SK-N-SH treated with all-trans-retinoic acid at 6 μM for 48 hours (cell line): ENCODE measurements around the gene SESN2.

ENCODE experiments used
- ATAC-seq: fragments of 200-7000 bp; cut with Tn5 transposase; 3 replicates; pipeline ENCODE4 v1.9.1; 2020; ENCODE audit warnings: mild to moderate bottlenecking, moderate library complexity
- ARNTL ChIP-seq: fragments of 450-650 bp; formaldehyde crosslinking; IDR thresholded peaks from 2 replicates; pipeline ENCODE4 v1.5.0; 2020; ENCODE audit warnings: low read depth, mild to moderate bottlenecking, moderate library complexity, borderline replicate concordance
- BACH2 ChIP-seq: fragments of 250-450 bp; sonication (Bioruptor Pico); IDR thresholded peaks from 2 replicates; pipeline ENCODE4 v1.9.0; 2021; ENCODE audit warnings: mild to moderate bottlenecking, borderline replicate concordance
- CSDC2 ChIP-seq: fragments of 250-450 bp; sonication (Bioruptor Pico); IDR thresholded peaks from 2 replicates; pipeline ENCODE4 v1.5.0; 2020; ENCODE audit warnings: mild to moderate bottlenecking, moderate library complexity
- ESRRG ChIP-seq: fragments of 250-450 bp; sonication (Bioruptor Pico); IDR thresholded peaks from 2 replicates; pipeline ENCODE4 v1.6.1; 2021; ENCODE audit warnings: mild to moderate bottlenecking
- GLIS3 ChIP-seq: fragments of 250-450 bp; sonication (Bioruptor Pico); IDR thresholded peaks from 2 replicates; pipeline ENCODE4 v1.5.0; 2020; ENCODE audit warnings: mild to moderate bottlenecking, moderate library complexity
- OSR1 ChIP-seq: fragments of 250-450 bp; sonication (Bioruptor Pico); IDR thresholded peaks from 2 replicates; pipeline ENCODE4 v1.8.0; 2022; ENCODE audit warnings: moderate library complexity, mild to moderate bottlenecking, inconsistent platforms
- PPARA ChIP-seq: fragments of 250-450 bp; sonication (Bioruptor Pico); IDR thresholded peaks from 2 replicates; pipeline ENCODE4 v1.5.0; 2020; ENCODE audit warnings: mild to moderate bottlenecking, borderline replicate concordance
- RARB ChIP-seq: fragments of 250-450 bp; sonication (Bioruptor Pico); IDR thresholded peaks from 2 replicates; pipeline ENCODE4 v1.8.0; 2021; ENCODE audit warnings: mild to moderate bottlenecking, moderate library complexity
- SNAI2 ChIP-seq: fragments of 250-450 bp; sonication (Bioruptor Pico); IDR thresholded peaks from 2 replicates; pipeline ENCODE4 v1.5.0; 2020; ENCODE audit warnings: mild to moderate bottlenecking, moderate library complexity
- TCF4 ChIP-seq: fragments of 250-450 bp; sonication (Bioruptor Pico); IDR thresholded peaks from 2 replicates; pipeline ENCODE4 v1.8.0; 2021; ENCODE audit warnings: mild to moderate bottlenecking, moderate library complexity, borderline replicate concordance
- TOX ChIP-seq: fragments of 250-450 bp; sonication (Bioruptor Pico); IDR thresholded peaks from 2 replicates; pipeline ENCODE4 v1.8.0; 2021; ENCODE audit warnings: mild to moderate bottlenecking, moderate library complexity, borderline replicate concordance
- ZC3H10 ChIP-seq: fragments of 250-450 bp; sonication (Bioruptor Pico); IDR thresholded peaks from 2 replicates; pipeline ENCODE4 v1.5.1; 2021; ENCODE audit warnings: mild to moderate bottlenecking, moderate library complexity
- ZFP3 ChIP-seq: fragments of 250-450 bp; sonication (Bioruptor Pico); IDR thresholded peaks from 2 replicates; pipeline ENCODE4 v1.5.0; 2020; ENCODE audit warnings: mild to moderate bottlenecking, moderate library complexity
- ZFP30 ChIP-seq: fragments of 450-650 bp; formaldehyde crosslinking; IDR thresholded peaks from 2 replicates; pipeline ENCODE4 v1.5.0; 2022; ENCODE audit warnings: mild to moderate bottlenecking, moderate library complexity
- ZNF565 ChIP-seq: fragments of 450-650 bp; formaldehyde crosslinking; conservative IDR thresholded peaks from 2 replicates; pipeline ENCODE4 v1.5.0; 2020; ENCODE audit warnings: low read depth, mild to moderate bottlenecking, moderate library complexity
- ZNF70 ChIP-seq: fragments of 450-650 bp; formaldehyde crosslinking; IDR thresholded peaks from 2 replicates; pipeline ENCODE4 v1.5.0; 2020; ENCODE audit warnings: mild to moderate bottlenecking, moderate library complexity
- ZNF8 ChIP-seq: fragments of 450-650 bp; formaldehyde crosslinking; IDR thresholded peaks from 2 replicates; pipeline ENCODE4 v1.5.0; 2020; ENCODE audit warnings: mild to moderate bottlenecking, moderate library complexity
- TF ChIP-seq, protein P1 (sequence below): fragments of 250-450 bp; sonication (Bioruptor Pico); IDR thresholded peaks from 2 replicates; pipeline ENCODE4 v1.8.0; 2020; ENCODE audit warnings: mild to moderate bottlenecking, moderate library complexity, borderline replicate concordance
- TF ChIP-seq, protein P2 (sequence below): fragments of 250-450 bp; sonication (Bioruptor Pico); IDR thresholded peaks from 2 replicates; pipeline ENCODE4 v1.8.0; 2021; ENCODE audit warnings: low read depth, mild to moderate bottlenecking, moderate library complexity, borderline replicate concordance
- TF ChIP-seq, protein P3 (sequence below): fragments of 250-450 bp; sonication (Bioruptor Pico); IDR thresholded peaks from 2 replicates; pipeline ENCODE4 v1.5.1; 2021; ENCODE audit warnings: mild to moderate bottlenecking, moderate library complexity
- TF ChIP-seq, protein P4 (sequence below): fragments of 250-450 bp; sonication (Bioruptor Pico); IDR thresholded peaks from 2 replicates; pipeline ENCODE4 v1.5.1; 2020; ENCODE audit warnings: low read depth, mild to moderate bottlenecking, moderate library complexity
- TF ChIP-seq, protein P5 (sequence below): fragments of 250-450 bp; sonication (Bioruptor Pico); IDR thresholded peaks from 2 replicates; pipeline ENCODE4 v1.5.0; 2020; ENCODE audit warnings: mild to moderate bottlenecking, moderate library complexity

The SESN2 gene

DNA sequence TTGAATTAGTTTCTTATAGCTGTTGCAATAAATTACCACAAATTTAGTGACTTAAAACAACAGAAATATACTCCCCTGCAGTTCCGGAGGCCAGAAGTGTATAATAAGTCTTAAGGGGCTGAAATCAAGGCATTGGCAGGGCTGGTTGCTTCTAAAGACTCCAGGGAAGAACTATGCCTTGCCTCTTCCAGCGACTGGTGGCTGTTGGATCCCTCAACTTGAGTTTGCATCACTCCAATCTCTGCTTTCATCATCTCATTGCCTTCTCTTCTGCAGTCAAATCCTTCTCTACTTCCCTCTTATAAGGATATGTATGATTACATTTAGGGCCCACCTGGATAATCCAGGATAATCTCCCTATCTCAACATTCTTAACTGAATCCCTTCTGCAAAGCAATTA is 50.4 kb downstream of the SESN2 start:
- TF ChIP-seq RARB (CRISPR knock-in tag) (no peak), ZFP3 (CRISPR knock-in tag) (no peak), TCF4 (CRISPR knock-in tag) (no peak), ZC3H10 (CRISPR knock-in tag) (no peak), SNAI2 (CRISPR knock-in tag) (no peak), PPARA (CRISPR knock-in tag) (no peak), GLIS3 (no peak), ZNF70 (CRISPR knock-in tag) (no peak), BACH2 (no peak), ESRRG (CRISPR knock-in tag) (no peak), TOX (no peak), ZFP30 (no peak), ARNTL (CRISPR knock-in tag) (no peak), ZNF565 (CRISPR knock-in tag) (no peak), CSDC2 (CRISPR knock-in tag) (no peak)
- TF ChIP-seq, protein P1, sequence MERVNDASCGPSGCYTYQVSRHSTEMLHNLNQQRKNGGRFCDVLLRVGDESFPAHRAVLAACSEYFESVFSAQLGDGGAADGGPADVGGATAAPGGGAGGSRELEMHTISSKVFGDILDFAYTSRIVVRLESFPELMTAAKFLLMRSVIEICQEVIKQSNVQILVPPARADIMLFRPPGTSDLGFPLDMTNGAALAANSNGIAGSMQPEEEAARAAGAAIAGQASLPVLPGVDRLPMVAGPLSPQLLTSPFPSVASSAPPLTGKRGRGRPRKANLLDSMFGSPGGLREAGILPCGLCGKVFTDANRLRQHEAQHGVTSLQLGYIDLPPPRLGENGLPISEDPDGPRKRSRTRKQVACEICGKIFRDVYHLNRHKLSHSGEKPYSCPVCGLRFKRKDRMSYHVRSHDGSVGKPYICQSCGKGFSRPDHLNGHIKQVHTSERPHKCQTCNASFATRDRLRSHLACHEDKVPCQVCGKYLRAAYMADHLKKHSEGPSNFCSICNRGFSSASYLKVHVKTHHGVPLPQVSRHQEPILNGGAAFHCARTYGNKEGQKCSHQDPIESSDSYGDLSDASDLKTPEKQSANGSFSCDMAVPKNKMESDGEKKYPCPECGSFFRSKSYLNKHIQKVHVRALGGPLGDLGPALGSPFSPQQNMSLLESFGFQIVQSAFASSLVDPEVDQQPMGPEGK (CRISPR knock-in tag): no peak
- TF ChIP-seq, protein P2, sequence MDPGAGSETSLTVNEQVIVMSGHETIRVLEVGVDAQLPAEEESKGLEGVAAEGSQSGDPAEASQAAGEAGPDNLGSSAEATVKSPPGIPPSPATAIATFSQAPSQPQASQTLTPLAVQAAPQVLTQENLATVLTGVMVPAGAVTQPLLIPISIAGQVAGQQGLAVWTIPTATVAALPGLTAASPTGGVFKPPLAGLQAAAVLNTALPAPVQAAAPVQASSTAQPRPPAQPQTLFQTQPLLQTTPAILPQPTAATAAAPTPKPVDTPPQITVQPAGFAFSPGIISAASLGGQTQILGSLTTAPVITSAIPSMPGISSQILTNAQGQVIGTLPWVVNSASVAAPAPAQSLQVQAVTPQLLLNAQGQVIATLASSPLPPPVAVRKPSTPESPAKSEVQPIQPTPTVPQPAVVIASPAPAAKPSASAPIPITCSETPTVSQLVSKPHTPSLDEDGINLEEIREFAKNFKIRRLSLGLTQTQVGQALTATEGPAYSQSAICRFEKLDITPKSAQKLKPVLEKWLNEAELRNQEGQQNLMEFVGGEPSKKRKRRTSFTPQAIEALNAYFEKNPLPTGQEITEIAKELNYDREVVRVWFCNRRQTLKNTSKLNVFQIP: no peak
- TF ChIP-seq, protein P3, sequence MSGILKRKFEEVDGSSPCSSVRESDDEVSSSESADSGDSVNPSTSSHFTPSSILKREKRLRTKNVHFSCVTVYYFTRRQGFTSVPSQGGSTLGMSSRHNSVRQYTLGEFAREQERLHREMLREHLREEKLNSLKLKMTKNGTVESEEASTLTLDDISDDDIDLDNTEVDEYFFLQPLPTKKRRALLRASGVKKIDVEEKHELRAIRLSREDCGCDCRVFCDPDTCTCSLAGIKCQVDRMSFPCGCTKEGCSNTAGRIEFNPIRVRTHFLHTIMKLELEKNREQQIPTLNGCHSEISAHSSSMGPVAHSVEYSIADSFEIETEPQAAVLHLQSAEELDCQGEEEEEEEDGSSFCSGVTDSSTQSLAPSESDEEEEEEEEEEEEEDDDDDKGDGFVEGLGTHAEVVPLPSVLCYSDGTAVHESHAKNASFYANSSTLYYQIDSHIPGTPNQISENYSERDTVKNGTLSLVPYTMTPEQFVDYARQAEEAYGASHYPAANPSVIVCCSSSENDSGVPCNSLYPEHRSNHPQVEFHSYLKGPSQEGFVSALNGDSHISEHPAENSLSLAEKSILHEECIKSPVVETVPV (CRISPR knock-in tag): no peak
- TF ChIP-seq, protein P4, sequence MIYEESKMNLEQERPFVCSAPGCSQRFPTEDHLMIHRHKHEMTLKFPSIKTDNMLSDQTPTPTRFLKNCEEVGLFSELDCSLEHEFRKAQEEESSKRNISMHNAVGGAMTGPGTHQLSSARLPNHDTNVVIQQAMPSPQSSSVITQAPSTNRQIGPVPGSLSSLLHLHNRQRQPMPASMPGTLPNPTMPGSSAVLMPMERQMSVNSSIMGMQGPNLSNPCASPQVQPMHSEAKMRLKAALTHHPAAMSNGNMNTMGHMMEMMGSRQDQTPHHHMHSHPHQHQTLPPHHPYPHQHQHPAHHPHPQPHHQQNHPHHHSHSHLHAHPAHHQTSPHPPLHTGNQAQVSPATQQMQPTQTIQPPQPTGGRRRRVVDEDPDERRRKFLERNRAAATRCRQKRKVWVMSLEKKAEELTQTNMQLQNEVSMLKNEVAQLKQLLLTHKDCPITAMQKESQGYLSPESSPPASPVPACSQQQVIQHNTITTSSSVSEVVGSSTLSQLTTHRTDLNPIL (CRISPR knock-in tag): no peak
- TF ChIP-seq, protein P5, sequence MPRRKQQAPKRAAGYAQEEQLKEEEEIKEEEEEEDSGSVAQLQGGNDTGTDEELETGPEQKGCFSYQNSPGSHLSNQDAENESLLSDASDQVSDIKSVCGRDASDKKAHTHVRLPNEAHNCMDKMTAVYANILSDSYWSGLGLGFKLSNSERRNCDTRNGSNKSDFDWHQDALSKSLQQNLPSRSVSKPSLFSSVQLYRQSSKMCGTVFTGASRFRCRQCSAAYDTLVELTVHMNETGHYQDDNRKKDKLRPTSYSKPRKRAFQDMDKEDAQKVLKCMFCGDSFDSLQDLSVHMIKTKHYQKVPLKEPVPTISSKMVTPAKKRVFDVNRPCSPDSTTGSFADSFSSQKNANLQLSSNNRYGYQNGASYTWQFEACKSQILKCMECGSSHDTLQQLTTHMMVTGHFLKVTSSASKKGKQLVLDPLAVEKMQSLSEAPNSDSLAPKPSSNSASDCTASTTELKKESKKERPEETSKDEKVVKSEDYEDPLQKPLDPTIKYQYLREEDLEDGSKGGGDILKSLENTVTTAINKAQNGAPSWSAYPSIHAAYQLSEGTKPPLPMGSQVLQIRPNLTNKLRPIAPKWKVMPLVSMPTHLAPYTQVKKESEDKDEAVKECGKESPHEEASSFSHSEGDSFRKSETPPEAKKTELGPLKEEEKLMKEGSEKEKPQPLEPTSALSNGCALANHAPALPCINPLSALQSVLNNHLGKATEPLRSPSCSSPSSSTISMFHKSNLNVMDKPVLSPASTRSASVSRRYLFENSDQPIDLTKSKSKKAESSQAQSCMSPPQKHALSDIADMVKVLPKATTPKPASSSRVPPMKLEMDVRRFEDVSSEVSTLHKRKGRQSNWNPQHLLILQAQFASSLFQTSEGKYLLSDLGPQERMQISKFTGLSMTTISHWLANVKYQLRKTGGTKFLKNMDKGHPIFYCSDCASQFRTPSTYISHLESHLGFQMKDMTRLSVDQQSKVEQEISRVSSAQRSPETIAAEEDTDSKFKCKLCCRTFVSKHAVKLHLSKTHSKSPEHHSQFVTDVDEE (CRISPR knock-in tag): no peak
- ATAC-seq: no peak

DNA sequence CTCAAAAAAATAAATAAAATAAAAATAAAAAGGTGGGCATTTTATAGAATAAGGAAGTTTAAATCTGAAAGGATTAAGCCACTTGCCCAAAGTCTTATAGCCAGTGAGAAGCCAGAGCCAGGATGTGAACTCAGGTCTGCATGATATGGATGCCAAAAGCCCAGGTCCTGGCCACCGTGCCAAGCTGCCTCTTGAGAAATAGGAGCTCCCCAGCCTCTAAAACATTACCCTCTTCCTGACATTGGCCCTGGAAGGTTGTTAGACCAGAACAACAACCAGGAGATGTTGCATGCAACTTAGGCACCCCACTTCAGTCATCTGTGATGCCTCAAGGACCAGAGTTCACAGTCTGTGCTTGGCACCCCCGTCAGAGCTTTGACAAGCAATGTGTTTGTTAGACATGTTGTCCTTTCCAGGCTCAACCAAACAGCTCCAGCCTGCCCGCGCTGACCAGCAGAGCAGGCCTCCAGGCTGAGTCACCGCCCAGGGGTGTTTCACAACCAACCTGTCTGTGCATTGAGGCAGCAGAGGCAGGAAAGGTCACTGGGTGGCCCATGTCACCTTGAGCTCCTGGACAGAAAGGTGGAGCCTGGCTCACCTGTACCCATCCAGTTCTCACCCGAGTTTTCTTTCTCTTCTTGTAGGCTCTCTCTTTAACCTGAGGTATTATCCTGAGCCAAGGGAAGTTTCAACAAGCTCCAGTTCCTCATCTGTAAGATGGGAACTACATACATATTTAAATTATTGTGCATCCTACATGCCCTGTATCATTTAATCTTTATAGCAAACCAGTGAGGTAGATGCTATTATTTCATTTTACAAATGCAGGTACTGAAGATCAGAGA is 54.6 kb downstream of the SESN2 start:
- ATAC-seq: peak; percentile 72
- TF ChIP-seq ZFP3 (CRISPR knock-in tag) (no peak), RARB (CRISPR knock-in tag) (no peak), ZFP30 (no peak), ZNF8 (CRISPR knock-in tag) (no peak), ZC3H10 (CRISPR knock-in tag) (no peak), ESRRG (CRISPR knock-in tag) (no peak), ZNF565 (CRISPR knock-in tag) (no peak), ARNTL (CRISPR knock-in tag) (no peak), BACH2 (no peak), ZNF70 (CRISPR knock-in tag) (no peak), OSR1 (CRISPR knock-in tag) (no peak), SNAI2 (CRISPR knock-in tag) (no peak), TOX (no peak), CSDC2 (CRISPR knock-in tag) (no peak)
- TF ChIP-seq, protein P1 (CRISPR knock-in tag): no peak
- TF ChIP-seq, protein P3 (CRISPR knock-in tag): no peak
- TF ChIP-seq, protein P5 (CRISPR knock-in tag): no peak
